ENCODE measurements around the gene DSTN.

DSTN gene

GRCh38 chr20:17523326-17523725, 46.5 kb upstream of the DSTN start:
- Histone ChIP-seq H3K4me1 (ENCODE audit: insufficient read depth, low read length, severe bottlenecking) (no peaks in the 10 kb centered on the region), H3K36me3 (ENCODE audit: insufficient read depth, low read length) (no peaks in the 10 kb centered on the region), H3K27ac (ENCODE audit: low read depth, low read length, poor library complexity, severe bottlenecking) (no peak overlapping the region), H3K4me2 (ENCODE audit: low read length) (no peak overlapping the region), H3K27me3 (ENCODE audit: insufficient read depth, low read length) (peaks cover 5% of the 10 kb centered on the region), H3K4me3 (ENCODE audit: low read depth, low read length, poor library complexity, severe bottlenecking) (no peak overlapping the region), H2AFZ (ENCODE audit: low read length) (no peak overlapping the region), H3K79me2 (ENCODE audit: insufficient read depth, low read length) (no peaks in the 10 kb centered on the region), H3F3A (ENCODE audit: insufficient read depth, low read length) (no peaks in the 10 kb centered on the region), H3K9me3 (ENCODE audit: low read length) (no peaks in the 10 kb centered on the region), H4K20me1 (ENCODE audit: insufficient read depth, low read length) (no peaks in the 10 kb centered on the region), H3K9me2 (ENCODE audit: low read depth, low read length) (no peaks in the 10 kb centered on the region), H3K9ac (ENCODE audit: low read length) (no peak overlapping the region)
- TF ChIP-seq, protein P1, sequence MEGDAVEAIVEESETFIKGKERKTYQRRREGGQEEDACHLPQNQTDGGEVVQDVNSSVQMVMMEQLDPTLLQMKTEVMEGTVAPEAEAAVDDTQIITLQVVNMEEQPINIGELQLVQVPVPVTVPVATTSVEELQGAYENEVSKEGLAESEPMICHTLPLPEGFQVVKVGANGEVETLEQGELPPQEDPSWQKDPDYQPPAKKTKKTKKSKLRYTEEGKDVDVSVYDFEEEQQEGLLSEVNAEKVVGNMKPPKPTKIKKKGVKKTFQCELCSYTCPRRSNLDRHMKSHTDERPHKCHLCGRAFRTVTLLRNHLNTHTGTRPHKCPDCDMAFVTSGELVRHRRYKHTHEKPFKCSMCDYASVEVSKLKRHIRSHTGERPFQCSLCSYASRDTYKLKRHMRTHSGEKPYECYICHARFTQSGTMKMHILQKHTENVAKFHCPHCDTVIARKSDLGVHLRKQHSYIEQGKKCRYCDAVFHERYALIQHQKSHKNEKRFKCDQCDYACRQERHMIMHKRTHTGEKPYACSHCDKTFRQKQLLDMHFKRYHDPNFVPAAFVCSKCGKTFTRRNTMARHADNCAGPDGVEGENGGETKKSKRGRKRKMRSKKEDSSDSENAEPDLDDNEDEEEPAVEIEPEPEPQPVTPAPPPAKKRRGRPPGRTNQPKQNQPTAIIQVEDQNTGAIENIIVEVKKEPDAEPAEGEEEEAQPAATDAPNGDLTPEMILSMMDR (IDR thresholded peaks at IDR 0.05; ENCODE audit: low read length) = no peak
- TF ChIP-seq EZH2 (IDR thresholded peaks at IDR 0.05; ENCODE audit: borderline replicate concordance, low read length) = no peak

- no peak overlapping the region for H3K4me2 ChIP-seq (ENCODE audit: low read length)
- H3K9ac ChIP-seq (ENCODE audit: low read length) = no peak overlapping the region
- H3F3A ChIP-seq (ENCODE audit: insufficient read depth, low read length) = no peaks in the 10 kb centered on the region
- H3K9me3 ChIP-seq (ENCODE audit: low read length) = no peaks in the 10 kb centered on the region
- no peaks in the 10 kb centered on the region for H3K36me3 ChIP-seq (ENCODE audit: insufficient read depth, low read length)
- no peak overlapping the region for H2AFZ ChIP-seq (ENCODE audit: low read length)
- no peaks in the 10 kb centered on the region for H3K4me1 ChIP-seq (ENCODE audit: insufficient read depth, low read length, severe bottlenecking)
- H3K27me3 ChIP-seq (ENCODE audit: insufficient read depth, low read length) = peaks cover 7% of the 10 kb centered on the region
- TF ChIP-seq, protein P1 (IDR thresholded peaks at IDR 0.05; ENCODE audit: low read length) = no peak
- TF ChIP-seq EZH2 (IDR thresholded peaks at IDR 0.05; ENCODE audit: borderline replicate concordance, low read length) = no peak
- no peak overlapping the region for H3K27ac ChIP-seq (ENCODE audit: low read depth, low read length, poor library complexity, severe bottlenecking)
- H3K9me2 ChIP-seq (ENCODE audit: low read depth, low read length) = no peaks in the 10 kb centered on the region
- H4K20me1 ChIP-seq (ENCODE audit: insufficient read depth, low read length) = no peaks in the 10 kb centered on the region
- H3K4me3 ChIP-seq (ENCODE audit: low read depth, low read length, poor library complexity, severe bottlenecking) = no peak overlapping the region
- no peaks in the 10 kb centered on the region for H3K79me2 ChIP-seq (ENCODE audit: insufficient read depth, low read length)
Measured at GRCh38 chr20:17524560-17524959, 45.3 kb upstream of the DSTN start.

DNA sequence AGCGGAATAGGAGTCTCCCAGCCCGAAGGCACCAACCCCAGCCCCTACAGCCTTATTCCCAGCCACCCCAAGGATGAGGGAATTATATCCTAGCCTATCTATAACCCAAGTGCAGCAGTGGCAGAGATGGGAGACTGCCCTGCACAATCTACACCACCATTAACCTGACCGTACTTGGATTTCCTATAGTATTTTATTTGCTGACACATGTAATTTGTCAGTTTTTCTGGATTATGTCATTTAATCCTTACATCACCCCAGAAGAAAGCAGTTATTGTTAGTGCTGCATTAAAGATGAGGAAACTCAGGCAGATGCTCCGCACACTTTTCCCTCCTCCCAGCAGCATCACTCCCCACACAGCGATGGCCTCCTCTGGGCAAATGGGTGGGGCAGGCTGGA, 44.7 kb upstream of the DSTN start:
- no peak overlapping the region for H3K4me2 ChIP-seq (ENCODE audit: low read length)
- H3K9ac ChIP-seq (ENCODE audit: low read length) = no peak overlapping the region
- no peak overlapping the region for H3K27ac ChIP-seq (ENCODE audit: low read depth, low read length, poor library complexity, severe bottlenecking)
- no peaks in the 10 kb centered on the region for H3K36me3 ChIP-seq (ENCODE audit: insufficient read depth, low read length)
- TF ChIP-seq, protein P1 (IDR thresholded peaks at IDR 0.05; ENCODE audit: low read length) = no peak
- no peak for TF ChIP-seq EZH2 (IDR thresholded peaks at IDR 0.05; ENCODE audit: borderline replicate concordance, low read length)
- no peaks in the 10 kb centered on the region for H4K20me1 ChIP-seq (ENCODE audit: insufficient read depth, low read length)
- no peaks in the 10 kb centered on the region for H3K9me2 ChIP-seq (ENCODE audit: low read depth, low read length)
- no peaks in the 10 kb centered on the region for H3K9me3 ChIP-seq (ENCODE audit: low read length)
- no peaks in the 10 kb centered on the region for H3K4me1 ChIP-seq (ENCODE audit: insufficient read depth, low read length, severe bottlenecking)
- peaks cover 11% of the 10 kb centered on the region for H3K27me3 ChIP-seq (ENCODE audit: insufficient read depth, low read length)
- H3K4me3 ChIP-seq (ENCODE audit: low read depth, low read length, poor library complexity, severe bottlenecking) = no peak overlapping the region
- no peaks in the 10 kb centered on the region for H3K79me2 ChIP-seq (ENCODE audit: insufficient read depth, low read length)
- no peaks in the 10 kb centered on the region for H3F3A ChIP-seq (ENCODE audit: insufficient read depth, low read length)
- H2AFZ ChIP-seq (ENCODE audit: low read length) = no peak overlapping the region
